HG02840 (cell line): ENCODE measurements around the gene ADH4.
"Not testable (repeated sequence)": the region's sequence is repeated elsewhere in the genome, so short reads cannot be mapped to it uniquely, and the experiment has no call there.

Experiments used
- ATAC-seq: cut with Tn5 transposase; IDR thresholded peaks from one replicate; pipeline ENCODE4 v1.9.1; 2021; ENCODE audit warnings: mild to moderate bottlenecking, moderate library complexity, moderate number of reproducible peaks; ENCODE audit not compliant: unreplicated experiment, low FRiP score

The ADH4 gene

GRCh38 chr4:99144070-99144469, at the start of gene ADH4:
Gene ADH4, minus strand, starts transcription at chr4:99144297. Its CDS starts 75 bp downstream, at chr4:99144222.
- ATAC-seq: no peak

DNA sequence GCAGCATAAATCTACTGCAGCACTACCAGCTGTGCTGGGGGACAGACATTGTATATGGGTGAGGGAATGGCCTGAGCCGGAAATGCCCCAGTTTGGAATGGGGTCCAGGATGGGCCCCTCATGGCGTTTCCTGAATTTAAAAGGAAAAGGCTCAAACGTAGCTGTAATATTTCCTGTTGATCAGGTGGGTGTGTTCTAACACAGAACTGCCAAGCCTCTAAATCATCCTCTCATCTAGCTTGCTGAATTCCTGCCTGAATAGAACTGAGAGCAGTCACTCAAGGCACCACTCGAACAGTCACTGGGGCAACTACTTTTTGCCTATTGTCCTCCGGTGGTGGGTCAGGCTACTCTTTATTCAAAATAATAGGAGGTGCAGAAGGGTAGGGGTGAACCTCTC, 46.2 kb upstream of the ADH4 start:
- ATAC-seq: no peak

DNA sequence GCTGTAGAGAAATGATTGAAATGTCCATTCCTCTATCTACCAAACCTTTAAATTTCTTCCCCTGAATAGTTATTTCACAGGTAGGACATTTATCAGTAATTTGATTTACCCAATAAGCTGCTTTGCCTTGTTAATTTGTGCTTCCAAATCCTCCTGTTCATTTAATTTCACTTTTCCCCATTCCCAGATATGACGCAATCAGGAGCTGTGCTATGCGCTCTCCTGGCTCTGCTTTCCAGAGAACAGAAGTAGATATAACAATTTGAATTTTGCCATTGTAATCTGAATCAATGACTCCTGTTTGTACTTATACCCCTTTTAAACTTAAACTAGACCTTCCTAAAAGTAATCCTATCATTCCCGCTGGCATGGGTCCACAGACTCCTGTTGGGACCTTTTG, 45.8 kb upstream of the ADH4 start:
- ATAC-seq: not testable (repeated sequence)

DNA sequence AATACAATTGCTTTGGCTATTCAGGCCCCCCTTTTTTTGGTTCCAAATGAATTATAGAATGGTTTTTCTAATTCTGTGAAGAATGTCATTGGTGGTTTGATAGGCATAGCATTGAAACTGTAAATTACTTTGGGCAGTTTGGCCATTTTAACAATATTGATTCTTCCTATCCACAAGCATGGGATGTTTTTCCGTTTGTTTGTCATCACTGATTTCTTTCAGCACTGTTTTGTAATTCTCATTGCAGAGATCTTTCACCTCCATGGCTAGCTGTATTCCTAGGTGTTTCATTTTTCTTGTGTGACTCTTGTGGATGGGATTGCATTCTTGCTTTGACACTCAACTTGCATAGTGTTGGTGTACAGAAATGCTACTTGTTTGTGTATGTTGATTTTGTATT, 41.9 kb upstream of the ADH4 start:
- ATAC-seq: no peak

DNA sequence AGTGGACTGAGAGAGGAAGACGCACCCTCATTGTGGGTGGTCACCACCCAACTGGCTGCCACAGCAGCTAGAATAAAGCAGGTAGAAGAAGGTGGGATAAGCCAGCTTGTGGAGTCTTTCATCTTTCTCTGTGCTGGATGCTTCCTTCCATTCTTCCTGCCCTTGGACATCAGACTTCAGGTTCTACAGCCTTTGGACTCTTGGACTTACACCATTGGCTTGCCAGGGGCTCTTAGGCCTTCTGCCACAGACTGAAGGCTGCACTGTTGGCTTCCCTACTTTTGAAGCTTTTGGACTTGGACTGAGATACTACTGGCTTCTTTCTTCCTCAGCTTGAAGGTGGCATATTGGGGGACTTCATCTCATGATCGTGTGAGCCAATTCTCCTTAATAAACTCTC, 41.5 kb upstream of the ADH4 start:
- no peak for ATAC-seq

GRCh38 chr4:99180382-99181070, 36.4 kb upstream of the ADH4 start:
- no peak for ATAC-seq

- no peak for ATAC-seq
Observed at GRCh38 chr4:99179626-99180025, 35.5 kb upstream of the ADH4 start.

GRCh38 chr4:99179178-99179577, 35.1 kb upstream of the ADH4 start:
- no peak for ATAC-seq

DNA sequence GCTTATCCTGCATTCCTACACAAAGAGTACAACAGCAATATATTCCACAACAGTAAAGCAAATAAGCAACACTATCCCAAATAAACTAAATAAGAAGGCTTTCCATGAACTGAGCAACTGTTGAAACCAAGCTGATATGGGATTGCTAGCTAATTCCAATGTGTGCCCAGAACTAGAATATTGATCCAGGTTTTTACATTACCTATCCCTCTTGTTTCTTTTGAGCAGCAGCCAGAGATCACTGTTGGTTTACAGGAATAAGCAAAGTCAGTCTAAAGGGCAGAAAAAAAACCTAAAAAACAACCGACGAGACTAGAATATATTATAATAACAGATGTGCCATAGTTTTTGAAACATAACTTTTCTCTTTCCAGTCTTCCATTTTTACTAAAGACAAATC, 22.4 kb upstream of the ADH4 start:
- ATAC-seq: no peak

DNA sequence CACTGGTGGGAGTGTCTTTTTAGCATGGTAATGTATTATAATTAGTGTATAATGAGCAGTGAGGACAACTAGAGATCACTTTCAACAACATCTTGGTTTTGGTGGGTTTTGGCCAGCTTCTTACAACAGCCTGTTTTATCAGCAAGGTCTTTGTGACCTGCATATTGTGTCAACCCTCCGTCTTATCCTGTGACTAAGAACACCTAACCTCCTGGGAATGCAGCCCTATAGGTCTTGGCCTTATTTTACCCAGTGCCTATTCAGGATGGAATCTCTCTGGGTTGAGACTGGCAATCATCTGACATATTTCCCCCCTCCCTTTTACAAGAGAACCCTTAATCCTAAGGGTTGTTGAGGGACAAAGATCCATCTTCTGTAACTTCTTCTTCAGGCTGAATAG, 21.9 kb upstream of the ADH4 start:
- no peak for ATAC-seq

DNA sequence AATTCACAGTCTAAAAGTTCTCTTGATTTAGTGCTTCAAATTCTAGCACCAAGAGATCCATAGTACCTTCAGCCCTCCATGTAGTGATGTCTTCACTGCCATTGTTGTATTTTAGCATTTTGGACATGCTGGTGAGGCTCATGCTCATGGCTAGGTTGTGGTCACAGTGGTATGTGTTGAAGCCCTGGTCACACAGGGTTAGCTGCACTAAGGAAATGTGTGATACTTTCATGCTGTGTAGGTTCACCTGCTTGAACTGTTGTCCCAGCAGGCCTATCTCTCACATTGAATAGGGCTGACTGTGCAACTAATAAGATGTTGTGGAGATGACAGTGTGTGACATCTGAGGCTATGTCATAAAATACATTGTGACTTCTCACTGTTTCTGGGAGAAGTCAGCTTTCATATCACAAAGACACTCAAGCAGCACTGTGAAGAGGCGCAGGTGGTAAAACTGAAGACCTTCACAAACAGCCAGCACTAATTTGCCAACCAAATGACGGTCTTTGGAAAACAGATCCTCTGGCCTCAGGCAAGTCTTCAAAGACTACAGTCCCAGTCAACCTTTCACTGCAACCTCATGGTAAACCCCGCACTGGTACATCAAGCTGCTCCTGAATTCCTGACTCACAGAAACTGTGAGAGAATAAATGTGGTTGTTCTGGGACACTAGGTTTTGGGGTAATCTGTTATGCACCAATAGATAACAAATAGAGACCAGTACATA, 17.4 kb upstream of the ADH4 start:
- ATAC-seq: no peak

DNA sequence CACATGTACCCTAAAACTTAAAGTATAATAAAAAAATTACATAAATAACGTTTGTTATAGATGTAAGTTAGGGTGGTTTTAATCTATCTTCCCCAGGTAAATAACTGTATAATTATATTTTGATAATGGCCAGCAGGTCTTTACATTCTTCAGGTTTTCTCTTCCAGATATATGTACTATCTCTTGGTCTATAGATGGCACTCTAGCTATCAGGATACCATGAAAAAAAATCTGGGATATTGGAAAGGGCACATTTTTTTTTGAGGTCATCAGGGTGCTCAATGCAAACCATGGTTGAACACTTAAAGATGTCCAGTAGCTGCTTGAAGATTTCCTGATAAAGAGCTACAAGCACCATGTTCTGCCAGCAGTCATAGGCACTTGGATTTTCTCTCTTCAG, 15.6 kb upstream of the ADH4 start:
- no peak for ATAC-seq

GRCh38 chr4:99157478-99157935, 13.4 kb upstream of the ADH4 start:
- ATAC-seq: no peak

DNA sequence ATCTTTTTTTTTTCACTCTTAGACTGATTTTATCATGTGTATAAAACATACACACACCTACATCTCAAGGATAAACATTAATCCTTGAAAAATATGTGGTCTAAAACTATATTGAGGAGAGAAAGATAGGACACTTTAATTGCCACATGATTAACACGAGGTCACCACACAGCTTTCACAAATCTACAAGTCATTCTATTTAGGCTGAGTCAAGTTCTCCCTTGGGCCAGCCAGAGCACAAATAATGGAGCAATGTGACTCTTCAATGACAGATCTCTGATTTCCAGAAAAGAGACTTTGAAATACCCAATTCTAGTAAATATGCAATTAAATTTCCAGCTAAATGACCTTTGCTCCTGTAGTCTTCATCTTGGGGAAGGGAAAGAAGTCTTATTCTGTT, 12.9 kb upstream of the ADH4 start:
- no peak for ATAC-seq

DNA sequence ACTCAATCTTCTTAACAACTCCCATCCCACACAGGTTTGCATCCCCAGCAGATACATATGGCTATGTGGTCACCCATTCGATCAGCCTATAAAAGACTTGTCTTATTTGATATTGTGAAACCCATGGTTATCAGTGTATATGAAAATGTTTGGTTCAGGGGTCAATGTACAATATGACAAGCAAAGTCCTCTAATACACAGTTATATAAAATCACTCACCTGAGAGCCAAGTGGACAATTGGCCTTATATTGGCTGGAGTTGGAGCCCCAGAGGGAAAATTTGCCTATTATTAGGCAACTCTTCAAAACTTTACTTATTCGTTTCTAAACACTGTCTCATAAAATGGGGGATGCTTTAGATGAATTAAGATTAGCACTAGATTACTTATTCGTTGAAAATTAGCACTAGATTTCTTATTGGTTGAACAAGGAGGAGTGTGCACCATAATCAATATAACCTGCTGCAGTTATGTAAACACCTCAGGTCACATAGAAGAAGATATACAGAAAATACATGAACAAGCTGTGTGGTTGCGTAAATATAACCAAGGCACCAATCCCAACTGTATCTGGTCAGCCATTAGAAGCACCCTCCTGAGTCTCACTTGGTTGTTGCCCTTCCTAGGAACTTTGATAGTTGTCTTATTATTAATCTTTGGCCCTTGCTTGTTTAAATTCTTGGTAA, 10.7 kb upstream of the ADH4 start:
- no peak for ATAC-seq

- no peak for ATAC-seq
Observed at GRCh38 chr4:99151995-99152394, 7.9 kb upstream of the ADH4 start.

DNA sequence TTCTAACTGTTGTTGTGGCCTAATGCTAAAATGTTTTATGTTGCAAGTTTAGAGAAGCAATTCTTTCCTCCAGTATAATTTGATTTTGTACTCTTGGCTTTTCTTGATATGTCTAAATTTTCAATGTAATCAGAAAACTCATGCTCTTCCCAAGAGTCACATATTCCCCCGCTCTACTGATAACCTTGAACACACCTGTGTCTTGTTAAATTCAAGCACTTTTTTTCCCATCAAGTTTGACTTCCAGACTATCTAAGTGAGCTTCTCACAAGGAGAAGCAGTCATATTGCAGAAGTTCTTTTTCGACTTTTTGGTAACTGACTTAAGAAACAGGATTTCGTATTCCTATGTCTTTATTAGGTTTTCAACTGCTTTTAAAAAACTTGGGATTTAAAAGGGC, 7.4 kb upstream of the ADH4 start:
- no peak for ATAC-seq

DNA sequence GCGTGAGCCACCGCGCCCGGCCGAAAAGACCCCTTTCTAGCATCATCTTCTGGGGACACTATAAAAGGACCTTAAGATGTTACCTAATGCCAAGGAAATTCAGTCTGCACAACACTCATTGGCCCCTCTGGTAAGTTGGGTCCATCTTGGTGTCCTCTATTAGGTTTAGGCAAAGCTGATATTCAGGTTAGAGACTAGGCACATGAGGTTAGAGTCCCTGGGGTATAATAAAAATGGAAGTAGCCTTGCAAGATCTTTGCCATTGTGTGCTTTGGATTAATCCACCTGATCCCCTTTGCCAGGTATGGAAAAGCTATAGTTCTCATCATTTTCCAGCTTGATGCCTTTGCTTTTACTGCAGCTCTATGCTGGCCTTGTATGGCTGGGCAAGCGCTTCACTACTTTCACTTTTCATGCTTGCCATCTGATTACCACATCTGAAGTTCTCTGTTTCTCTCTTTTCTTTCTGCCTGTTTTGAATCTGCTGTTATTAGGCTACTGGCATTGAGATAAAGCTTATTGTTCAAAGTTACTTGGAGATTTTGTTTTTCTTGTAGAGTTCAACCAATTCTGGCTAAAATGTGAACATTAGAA, 5.4 kb upstream of the ADH4 start:
- ATAC-seq: no peak

GRCh38 chr4:99148550-99148949, 4.5 kb upstream of the ADH4 start:
- ATAC-seq: no peak

DNA sequence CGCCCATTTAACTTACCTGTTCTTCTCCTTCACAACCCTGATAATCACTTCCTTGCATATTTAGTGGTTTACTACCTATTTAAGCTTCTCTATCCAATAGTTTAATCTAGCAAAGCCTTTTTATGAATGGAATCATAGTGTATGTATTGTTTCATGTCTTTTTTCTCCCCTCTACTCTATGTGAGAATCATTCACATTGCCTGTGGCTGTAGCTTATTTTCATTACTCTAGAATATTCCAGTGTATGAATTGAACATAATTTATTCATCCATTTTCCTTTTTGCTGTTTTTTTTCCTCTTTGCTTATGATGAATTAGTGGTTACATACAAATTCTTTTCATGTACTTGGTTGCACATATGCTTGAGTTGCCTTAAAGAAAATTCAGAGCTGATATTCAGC, 490 bp upstream of the ADH4 start:
- ATAC-seq: no peak

- no peak for ATAC-seq
Observed at GRCh38 chr4:99136329-99136728, 7.8 kb downstream of the ADH4 start.
